IMR-90 (cell line): ENCODE measurements around the gene MYCBPAP. TPM values are rescaled to one million over a fixed set of nuclear protein-coding genes. Genes with fewer than 3 reads are reported as not detected.
A peak's percentile ranks its signal among the peaks of the same experiment; 100 is the strongest.

ENCODE experiments used
- ATAC-seq: fragments of 200-7000 bp; cut with Tn5 transposase; 2 replicates; pipeline ENCODE4 v1.9.1; 2020; ENCODE audit warnings: low read depth, mild to moderate bottlenecking, moderate library complexity
- BruUV-seq: library from RNA; stranded (reverse); fragments of 400-500 nt; replicated peaks from 2 replicates; lab custom pipeline; 2021; lab: Mats Ljungman, UMichigan
- CTCF ChIA-PET: fragments of 300-600 bp; formaldehyde crosslinking; extraction: SDS; loops from one replicate; lab custom pipeline; 2021; ENCODE audit warnings: antibody characterized with exemption; lab: Yijun Ruan, JAX
- POLR2A ChIA-PET: fragments of 300-600 bp; sonication (Branson Sonifier 250); formaldehyde crosslinking; loops from one replicate; lab custom pipeline; 2022; ENCODE audit warnings: antibody characterized with exemption; ENCODE audit not compliant: unreplicated experiment; lab: Charles Lee
- DNase-seq: peaks from one replicate; pipeline ENCODE4 v3.0.0; 2013
- H2AFZ ChIP-seq: replicated peaks from 2 replicates; pipeline ENCODE3; 2013; ENCODE audit warnings: low read length, mild to moderate bottlenecking; ENCODE audit not compliant: poor library complexity
- H2AK5ac ChIP-seq: 2 replicates; pipeline ENCODE4 v1.6.1; 2013; ENCODE audit warnings: low read depth, low read length, inconsistent platforms
- H2AK9ac ChIP-seq: replicated peaks from 2 replicates; pipeline ENCODE3; 2013; ENCODE audit warnings: mild to moderate bottlenecking, low read depth, low read length, moderate library complexity; ENCODE audit not compliant: poor library complexity
- H2BK120ac ChIP-seq: 2 replicates; pipeline ENCODE4 v1.6.1; 2013; ENCODE audit warnings: low read depth, low read length, inconsistent platforms
- H2BK15ac ChIP-seq: 3 replicates; pipeline ENCODE4 v1.6.1; 2013; ENCODE audit warnings: low read depth, low read length, inconsistent platforms
- H2BK20ac ChIP-seq: 2 replicates; pipeline ENCODE4 v1.6.1; 2013; ENCODE audit warnings: low read depth, mild to moderate bottlenecking, inconsistent platforms, low read length, moderate library complexity
- H2BK5ac ChIP-seq: 2 replicates; pipeline ENCODE4 v1.6.1; 2013; ENCODE audit warnings: mild to moderate bottlenecking, low read depth, low read length, inconsistent platforms; ENCODE audit not compliant: poor library complexity, severe bottlenecking
- H3K14ac ChIP-seq: replicated peaks from 2 replicates; pipeline ENCODE4 v1.6.1; 2013; ENCODE audit warnings: low read depth, low read length, inconsistent platforms
- H3K18ac ChIP-seq: 2 replicates; pipeline ENCODE4 v1.6.1; 2013; ENCODE audit warnings: low read depth, low read length, control low read depth
- H3K23ac ChIP-seq: 2 replicates; pipeline ENCODE4 v1.6.1; 2013; ENCODE audit warnings: low read depth, low read length, inconsistent platforms
- H3K27ac ChIP-seq: 2 replicates; pipeline ENCODE4 v1.5.1; 2013; ENCODE audit warnings: mild to moderate bottlenecking, control low read depth, low read length; ENCODE audit not compliant: insufficient read depth
- H3K27me3 ChIP-seq: 2 replicates; pipeline ENCODE4 v1.6.1; 2013; ENCODE audit warnings: low read length; ENCODE audit not compliant: control insufficient read depth, insufficient read depth
- H3K36me3 ChIP-seq: 2 replicates; pipeline ENCODE4 v1.6.1; 2013; ENCODE audit warnings: low read length, mixed read lengths; ENCODE audit not compliant: control insufficient read depth, insufficient read depth
- H3K4ac ChIP-seq: 2 replicates; pipeline ENCODE4 v1.6.1; 2013; ENCODE audit warnings: low read depth, low read length, inconsistent platforms
- H3K4me1 ChIP-seq: 2 replicates; pipeline ENCODE4 v1.6.1; 2013; ENCODE audit warnings: low read length, mixed read lengths; ENCODE audit not compliant: control insufficient read depth, insufficient read depth
- H3K4me2 ChIP-seq: 2 replicates; pipeline ENCODE4 v1.6.1; 2013; ENCODE audit warnings: low read depth, mild to moderate bottlenecking, control low read depth, low read length, moderate library complexity
- H3K4me3 ChIP-seq: 2 replicates; pipeline ENCODE4 v1.5.1; 2013; ENCODE audit warnings: low read depth, mild to moderate bottlenecking, control low read depth, low read length, moderate library complexity; ENCODE audit not compliant: insufficient read depth
- H3K56ac ChIP-seq: 2 replicates; pipeline ENCODE4 v1.6.1; 2013; ENCODE audit warnings: low read length, inconsistent platforms; ENCODE audit not compliant: insufficient read depth; ENCODE audit errors: extremely low read depth
- H3K79me1 ChIP-seq, 2 experiments: 2 replicates each; pipeline ENCODE4 v1.6.1; 2013; ENCODE audit warnings: low read length in 2 of 2, inconsistent platforms in 1 of 2, low read depth in 1 of 2
- H3K9ac ChIP-seq: 2 replicates; pipeline ENCODE4 v1.6.1; 2013; ENCODE audit warnings: low read depth, low read length, control low read depth
- H3K9me1 ChIP-seq: 2 replicates; pipeline ENCODE4 v1.6.1; 2013; ENCODE audit warnings: low read length, inconsistent platforms; ENCODE audit not compliant: insufficient read depth
- H3K9me3 ChIP-seq: 2 replicates; pipeline ENCODE4 v1.6.1; 2013; ENCODE audit warnings: low read length; ENCODE audit not compliant: control insufficient read depth, insufficient read depth
- H4K20me1 ChIP-seq: 2 replicates; pipeline ENCODE4 v1.6.1; 2013; ENCODE audit warnings: low read length, inconsistent platforms; ENCODE audit not compliant: insufficient read depth
- H4K5ac ChIP-seq: 2 replicates; pipeline ENCODE4 v1.6.1; 2013; ENCODE audit warnings: mild to moderate bottlenecking, low read depth, low read length, control low read depth
- H4K8ac ChIP-seq, 2 experiments: 2 replicates each; pipeline ENCODE4 v1.6.1; 2013; ENCODE audit warnings: low read depth in 2 of 2, low read length in 2 of 2, control low read depth in 1 of 2, inconsistent platforms in 1 of 2
- H4K91ac ChIP-seq: 2 replicates; pipeline ENCODE4 v1.6.1; 2013; ENCODE audit warnings: low read depth, low read length, inconsistent platforms; ENCODE audit not compliant: insufficient read depth
- MAZ ChIP-seq: IDR thresholded peaks from 2 replicates; pipeline ENCODE4 v1.6.1; 2012; ENCODE audit warnings: low read depth, mild to moderate bottlenecking, low read length, improper control_type of control experiment, moderate library complexity, borderline replicate concordance
- SMC3 ChIP-seq: fragments of 150-350 bp; IDR thresholded peaks from 2 replicates; pipeline ENCODE4 v1.6.1; 2016; ENCODE audit warnings: low read depth, mild to moderate bottlenecking, antibody characterized with exemption, low read length, moderate library complexity
- WGBS, 2 experiments: methylation state at CpG; one replicate each; pipeline versions ENCODE4 v1.1.5 to v1.1.7; 2013; ENCODE audit warnings: missing lambda C conversion rate in 2 of 2; ENCODE audit not compliant: insufficient read length in 1 of 2; ENCODE audit errors: extremely low coverage in 2 of 2; 5-methylcytosine and 5-hydroxymethylcytosine counted together
- dilution Hi-C: fragments of 300-500 bp; cut with HindIII; formaldehyde crosslinking; loops from one replicate; pipeline ENCODE4 v1.14.3; 2018; ENCODE audit warnings: low sequenced_read_pairs; ENCODE audit not compliant: unreplicated experiment
- in situ Hi-C: fragments of 300-500 bp; cut with MboI; formaldehyde crosslinking; loops from 3 replicates; pipeline ENCODE4 v1.14.3; 2019; ENCODE audit warnings: low sequenced_read_pairs, inconsistent platforms, mixed read lengths
- intact Hi-C: fragments of 100-400 bp; cut with micrococcal nuclease; formaldehyde crosslinking; loops from 2 replicates; pipeline ENCODE4 v1.10.0; 2022
- polyA plus RNA-seq, 3 experiments: library from polyadenylated mRNA; depleted of rRNA; stranded (reverse); fragments of >200 nt; gene quantifications; 2 replicates each; pipeline ENCODE4 v1.2.3, GENCODE V29; 2012; ENCODE audit warnings: low replicate concordance in 1 of 3
- total RNA-seq: library from RNA; depleted of rRNA; stranded (reverse); fragments of >200 nt; gene quantifications from 2 replicates; pipeline ENCODE4 v1.2.3, GENCODE V29; 2012

The MYCBPAP gene
- total and polyA plus RNA-seq, 2 of the 4 experiments (the other 2 are of a cell fraction) = 0.17 to 0.18 TPM

GRCh38 chr17:50508573-50509460 is 578 bp downstream of the MYCBPAP start:
- peak overlapping the region; percentile 31 for H3K4ac ChIP-seq
- peak overlapping the region; percentile 4; the same call in 1 of the 2 replicates for H3K27ac ChIP-seq
- H4K8ac ChIP-seq = peak overlapping the region; percentile 47 to 98
- peaks cover 0 to 3% of the 10 kb centered on the region in 2 experiments; a peak in 1 of 4 replicates for H3K79me1 ChIP-seq
- no peak for DNase-seq
- TF ChIP-seq MAZ = 0 out of 2 replicates have a peak, but pooled peaks have one; percentile 4
- no peak for TF ChIP-seq SMC3
- no peaks in the 10 kb centered on the region; the same call in 1 of the 2 replicates for H3K27me3 ChIP-seq
- no peaks in the 10 kb centered on the region for H4K20me1 ChIP-seq
- H2BK120ac ChIP-seq = peak overlapping the region; percentile 33; the same call in 1 of the 2 replicates
- H3K4me1 ChIP-seq = peaks cover 2% of the 10 kb centered on the region
- peak overlapping the region; percentile 67; the same call in 1 of the 2 replicates for H2AK5ac ChIP-seq
- ATAC-seq = no peak
- no peak overlapping the region for H2BK5ac ChIP-seq
- peak overlapping the region; percentile 43 for H3K4me3 ChIP-seq
- in situ Hi-C loops = no loop called here
- peak overlapping the region; percentile 53 for H2AK9ac ChIP-seq
- H2AFZ ChIP-seq = peak overlapping the region; percentile 96
- peak overlapping the region; percentile 17; the same call in 1 of the 2 replicates for H3K56ac ChIP-seq
- intact Hi-C loops = no loop called here
- no peaks in the 10 kb centered on the region for H3K9me3 ChIP-seq
- H3K4me2 ChIP-seq = peak overlapping the region; percentile 62
- dilution Hi-C loops = no loop called here
- peak overlapping the region; percentile 44; the same call in 1 of the 2 replicates for H4K5ac ChIP-seq
- H3K14ac ChIP-seq = 0 out of 2 replicates have a peak overlapping the region, but pooled peaks have one; percentile 64
- H3K36me3 ChIP-seq = no peaks in the 10 kb centered on the region
- 0 out of 2 replicates have a peak overlapping the region, but pooled peaks have one; percentile 13 for H4K91ac ChIP-seq
- POLR2A ChIA-PET = no interaction called here
- CTCF ChIA-PET = interaction anchor here (1.5 kb wide), 1 partner anchor 29 kb away, joined by 4 read pairs; no protein-coding TSS in a partner anchor
- H3K9me1 ChIP-seq = peaks cover 13% of the 10 kb centered on the region
- H3K18ac ChIP-seq = no peak overlapping the region
- peak overlapping the region; percentile 5; the same call in 1 of the 2 replicates for H3K23ac ChIP-seq
- WGBS, 2 experiments = 29% methylated on average over 14 of the region's 32 CpGs; no CpG with 5 or more reads in 1 of the 2 experiments
- no peak overlapping the region for H2BK20ac ChIP-seq
- no TSS peak for BruUV-seq
- no peak overlapping the region for H2BK15ac ChIP-seq
- peak overlapping the region; percentile 19 for H3K9ac ChIP-seq
